Spleen (tissue), 7 donors: ENCODE data around the gene MAN1C1.

Experiments
- CTCF ChIP-seq, 11 experiments: fragments of 200-600 bp in 7 of 11; fragments of 450-650 bp in 4 of 11; sonication (generic) in 4 of 11; IDR thresholded peaks in 8 of 11; conservative IDR thresholded peaks in 3 of 11; 1 replicate in 7 of 11; 2 replicates in 4 of 11; pipeline versions ENCODE4 v1.4.0 to v1.8.0; 2016 to 2021; ENCODE audit warnings: antibody characterized with exemption in 11 of 11, inconsistent platforms in 4 of 11, mild to moderate bottlenecking in 1 of 11
- POLR2A ChIP-seq, 3 donors: fragments of 450-650 bp; IDR thresholded peaks; one replicate each; pipeline ENCODE4 v1.5.1; 2017; ENCODE audit warnings: antibody characterized with exemption in 3 of 3, mild to moderate bottlenecking in 1 of 3
- POLR2AphosphoS5 ChIP-seq, 3 donors: sonication (generic); formaldehyde crosslinking; IDR thresholded peaks; one replicate each; pipeline ENCODE4 v1.5.1; 2017; ENCODE audit warnings: antibody characterized with exemption in 3 of 3
- donor health status: DM: no; HTN: no; CAD: no; lungs with moderate emphysema.
- donor health status: DM: no; HTN: no; CAD: no.
- donor health status: DM: no; HTN: no; CAD: no.

DNA sequence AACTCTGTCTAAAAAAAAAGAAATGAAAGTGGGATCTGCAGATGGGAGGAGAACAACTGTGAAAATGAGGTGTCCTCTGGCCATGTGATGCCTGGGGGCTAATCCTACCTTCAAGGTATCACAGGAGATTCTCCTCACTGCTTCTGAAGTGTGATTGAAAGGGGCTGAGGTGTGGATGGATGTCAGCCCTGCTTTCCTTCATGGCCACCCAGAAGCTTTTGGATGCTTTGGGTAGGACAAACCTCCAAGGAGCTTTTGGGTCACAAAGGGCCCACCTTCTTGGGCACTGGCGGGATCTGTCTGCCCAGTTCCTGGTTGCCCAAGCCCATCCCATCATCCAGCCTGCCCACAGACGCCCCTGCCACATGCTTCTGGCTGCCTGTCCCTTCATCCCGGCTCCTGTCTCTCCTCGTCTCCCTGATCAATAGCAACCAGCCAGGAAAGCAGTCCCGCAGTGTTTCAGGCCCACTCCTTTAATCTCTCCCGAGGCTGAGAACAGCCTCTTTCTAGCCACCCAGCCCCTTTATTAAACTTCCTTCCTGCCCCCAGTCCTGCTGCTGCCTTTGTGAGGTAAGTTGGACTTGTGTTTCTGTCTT is 87.2 kb downstream of the MAN1C1 start:
- TF ChIP-seq POLR2A (IDR thresholded peaks at IDR 0.05) (no peak), CTCF (IDR thresholded peaks at IDR 0.05 in 8 of 11, conservative IDR thresholded peaks at IDR 0.05 in 3 of 11) (no peak), POLR2AphosphoS5 (IDR thresholded peaks at IDR 0.05) (no peak)
